Trophoblast cell (in vitro differentiated cells and primary cell): ENCODE data around the gene RCOR2.
A peak's percentile ranks its signal among the peaks of the same experiment; 100 is the strongest.

ENCODE experiments used
- DNase-seq, 2 donors: peaks; one replicate each; pipeline ENCODE4 v3.0.0-alpha.2; 2016
- H2AFZ ChIP-seq: 2 replicates; pipeline ENCODE4 v1.6.1; 2013; ENCODE audit warnings: low read length, moderate library complexity, mild to moderate bottlenecking; ENCODE audit not compliant: insufficient read depth, poor library complexity
- H2AK5ac ChIP-seq: 2 replicates; pipeline ENCODE4 v1.6.1; 2013; ENCODE audit warnings: mild to moderate bottlenecking, low read length
- H2BK120ac ChIP-seq: 2 replicates; pipeline ENCODE4 v1.6.1; 2013; ENCODE audit warnings: low read length, mild to moderate bottlenecking, moderate library complexity; ENCODE audit not compliant: insufficient read depth, poor library complexity
- H2BK12ac ChIP-seq: 2 replicates; pipeline ENCODE4 v1.6.1; 2013; ENCODE audit warnings: mild to moderate bottlenecking, low read length, moderate library complexity
- H2BK5ac ChIP-seq: 2 replicates; pipeline ENCODE4 v1.6.1; 2013; ENCODE audit warnings: low read length, low read depth, moderate library complexity, mild to moderate bottlenecking; ENCODE audit not compliant: poor library complexity
- H3K14ac ChIP-seq: 2 replicates; pipeline ENCODE4 v1.6.1; 2013; ENCODE audit warnings: mild to moderate bottlenecking, low read length
- H3K18ac ChIP-seq: 2 replicates; pipeline ENCODE4 v1.6.1; 2013; ENCODE audit warnings: mild to moderate bottlenecking, low read length
- H3K23ac ChIP-seq: 2 replicates; pipeline ENCODE4 v1.6.1; 2013; ENCODE audit warnings: low read length
- H3K27ac ChIP-seq: 2 replicates; pipeline ENCODE4 v1.5.1; 2013; ENCODE audit warnings: low read depth, mild to moderate bottlenecking, inconsistent platforms, low read length, moderate library complexity
- H3K27me3 ChIP-seq: 2 replicates; pipeline ENCODE4 v1.6.1; 2013; ENCODE audit warnings: inconsistent platforms, mild to moderate bottlenecking, low read length, moderate library complexity; ENCODE audit not compliant: insufficient read depth
- H3K36me3 ChIP-seq, 2 experiments: 1 replicate in 1 of 2; 2 replicates in 1 of 2; pipeline ENCODE4 v1.6.1; 2013; ENCODE audit warnings: low read length in 2 of 2, mild to moderate bottlenecking in 2 of 2, moderate library complexity in 1 of 2; ENCODE audit not compliant: insufficient read depth in 2 of 2, control insufficient read depth in 1 of 2
- H3K4ac ChIP-seq: 2 replicates; pipeline ENCODE4 v1.6.1; 2013; ENCODE audit warnings: low read depth, mild to moderate bottlenecking, low read length, moderate library complexity
- H3K4me1 ChIP-seq, 2 experiments: 1 replicate in 1 of 2; 2 replicates in 1 of 2; pipeline ENCODE4 v1.6.1; 2013; ENCODE audit warnings: low read length in 2 of 2, mild to moderate bottlenecking in 2 of 2, moderate library complexity in 1 of 2; ENCODE audit not compliant: insufficient read depth in 2 of 2, control insufficient read depth in 1 of 2
- H3K4me2 ChIP-seq: 2 replicates; pipeline ENCODE4 v1.6.1; 2013; ENCODE audit warnings: inconsistent platforms, mild to moderate bottlenecking, low read length, moderate library complexity
- H3K4me3 ChIP-seq: 2 replicates; pipeline ENCODE4 v1.5.1; 2013; ENCODE audit warnings: mild to moderate bottlenecking, low read depth, low read length, inconsistent platforms
- H3K79me1 ChIP-seq: one replicate; pipeline ENCODE4 v1.6.1; 2013; ENCODE audit warnings: low read length
- H3K79me2 ChIP-seq: 2 replicates; pipeline ENCODE4 v1.6.1; 2013; ENCODE audit warnings: low read length, mild to moderate bottlenecking; ENCODE audit not compliant: control insufficient read depth, insufficient read depth, poor library complexity
- H3K9ac ChIP-seq: 2 replicates; pipeline ENCODE4 v1.6.1; 2013; ENCODE audit warnings: mild to moderate bottlenecking, low read length
- H3K9me3 ChIP-seq: 2 replicates; pipeline ENCODE4 v1.6.1; 2013; ENCODE audit warnings: low read depth, mild to moderate bottlenecking, control low read depth, inconsistent platforms, low read length; ENCODE audit not compliant: insufficient read depth
- H4K12ac ChIP-seq: 2 replicates; pipeline ENCODE4 v1.6.1; 2013; ENCODE audit warnings: low read depth, mild to moderate bottlenecking, low read length, moderate library complexity
- H4K8ac ChIP-seq: 2 replicates; pipeline ENCODE4 v1.6.1; 2013; ENCODE audit warnings: low read depth, mild to moderate bottlenecking, low read length, moderate library complexity
- H4K91ac ChIP-seq: one replicate; pipeline ENCODE4 v1.6.1; 2013; ENCODE audit warnings: low read depth, mild to moderate bottlenecking, low read length, moderate library complexity
- WGBS: extraction: QIAGEN DNeasy Blood & Tissue Kit; methylation state at CpG from one replicate; pipeline ENCODE4 v1.1.7; 2013; ENCODE audit warnings: missing lambda C conversion rate; ENCODE audit not compliant: insufficient read length, insufficient coverage; ENCODE audit errors: extremely low coverage; 5-methylcytosine and 5-hydroxymethylcytosine counted together

RCOR2 gene

GRCh38 chr11:63870351-63871140 lies 46.4 kb downstream of the RCOR2 start:
- Histone ChIP-seq H3K9ac (no peak overlapping the region), H2BK5ac (no peak overlapping the region), H3K4me2 (no peak overlapping the region)

DNA sequence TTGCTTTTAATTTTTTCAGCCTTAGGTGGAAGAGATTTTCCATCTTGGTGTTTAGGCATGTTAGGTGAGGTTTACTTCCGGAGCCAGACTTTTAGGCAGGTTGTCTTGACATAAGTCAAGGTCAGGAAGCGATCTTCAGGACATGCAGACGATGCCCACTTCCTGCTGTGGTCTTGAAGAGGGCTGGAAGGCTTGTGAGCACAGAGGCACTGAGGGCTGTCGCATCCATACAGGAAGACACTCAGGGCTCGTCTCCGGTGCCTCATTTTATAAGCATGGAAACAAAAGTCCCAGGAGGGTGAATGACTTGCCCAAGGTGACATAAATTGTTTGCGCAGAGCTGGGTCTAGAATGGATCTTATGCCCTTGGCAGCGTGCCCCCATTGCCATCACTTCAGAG lies 47.3 kb downstream of the RCOR2 start:
- H3K18ac ChIP-seq, result no peak overlapping the region
- DNase-seq, result no peak
- no peak overlapping the region for H2AK5ac ChIP-seq
- no peak overlapping the region for H4K8ac ChIP-seq
- H2AFZ ChIP-seq, result no peak overlapping the region
- peaks cover 7 to 12% of the 10 kb centered on the region in 2 experiments for H3K36me3 ChIP-seq
- H3K4me1 ChIP-seq, result peaks cover 25 to 34% of the 10 kb centered on the region in 2 experiments
- H3K27ac ChIP-seq, result no peak overlapping the region
- H4K91ac ChIP-seq, result no peak overlapping the region
- H3K79me1 ChIP-seq, result peaks cover 3% of the 10 kb centered on the region
- H3K14ac ChIP-seq, result no peak overlapping the region
- H3K4ac ChIP-seq, result peak overlapping the region; percentile 35
- no peaks in the 10 kb centered on the region for H3K9me3 ChIP-seq
- no CpG with 5 or more reads among the region's 8 CpGs for whole genome bisulfite sequencing
- no peak overlapping the region for H3K9ac ChIP-seq
- H3K23ac ChIP-seq, result no peak overlapping the region
- peak overlapping the region; percentile 35 for H4K12ac ChIP-seq
- no peak overlapping the region for H2BK120ac ChIP-seq
- H2BK5ac ChIP-seq, result no peak overlapping the region
- no peak overlapping the region for H2BK12ac ChIP-seq
- H3K79me2 ChIP-seq, result peaks cover 20% of the 10 kb centered on the region
- H3K4me3 ChIP-seq, result no peak overlapping the region
- H3K4me2 ChIP-seq, result no peak overlapping the region
- no peaks in the 10 kb centered on the region for H3K27me3 ChIP-seq

More at GRCh38 chr11:63870351-63871140, 46.4 kb downstream of the RCOR2 start:
- H3K9me3 ChIP-seq, result no peaks in the 10 kb centered on the region
- H4K91ac ChIP-seq, result no peak overlapping the region
- no peak overlapping the region for H2BK12ac ChIP-seq
- peaks cover 22% of the 10 kb centered on the region for H3K79me2 ChIP-seq
- H3K4me3 ChIP-seq, result no peak overlapping the region
- no peaks in the 10 kb centered on the region for H3K27me3 ChIP-seq
- H3K27ac ChIP-seq, result no peak overlapping the region
- H2AK5ac ChIP-seq, result no peak overlapping the region
- no peak overlapping the region for H2AFZ ChIP-seq
- no peak overlapping the region for H4K12ac ChIP-seq
- no peak overlapping the region for H2BK120ac ChIP-seq
- peaks cover 25 to 34% of the 10 kb centered on the region in 2 experiments for H3K4me1 ChIP-seq
- no peak for DNase-seq
- H3K36me3 ChIP-seq, result peaks cover 6 to 8% of the 10 kb centered on the region in 2 experiments
- no peak overlapping the region for H4K8ac ChIP-seq
- no CpG with 5 or more reads among the region's 14 CpGs for WGBS
- H3K18ac ChIP-seq, result no peak overlapping the region
- H3K14ac ChIP-seq, result no peak overlapping the region
- no peak overlapping the region for H3K23ac ChIP-seq
- peaks cover 3% of the 10 kb centered on the region for H3K79me1 ChIP-seq
- H3K4ac ChIP-seq, result peak overlapping the region; percentile 49

DNA sequence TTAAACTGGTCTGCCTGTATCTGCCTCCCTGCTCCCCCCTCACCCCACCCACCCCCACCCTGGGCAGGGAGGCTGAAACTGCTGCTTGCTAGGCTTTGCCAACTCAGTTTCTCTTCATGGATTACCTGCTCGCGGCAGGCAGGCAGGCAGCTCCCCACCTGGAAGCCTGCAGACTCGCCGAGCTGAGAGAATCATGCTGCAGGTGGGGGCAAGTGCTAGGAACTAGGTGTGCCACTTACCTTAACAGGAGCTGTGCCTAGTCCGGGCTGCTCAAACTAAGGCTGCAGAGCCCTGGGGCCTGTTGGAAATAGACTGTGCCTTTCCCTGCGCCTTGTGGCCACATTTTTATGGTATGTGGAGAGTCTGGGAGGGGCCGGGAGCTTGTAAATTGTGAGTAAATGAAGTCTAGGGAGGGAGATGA lies 47.8 kb downstream of the RCOR2 start:
- H3K27me3 ChIP-seq, result no peaks in the 10 kb centered on the region
- no CpG with 5 or more reads among the region's 7 CpGs for WGBS

DNA sequence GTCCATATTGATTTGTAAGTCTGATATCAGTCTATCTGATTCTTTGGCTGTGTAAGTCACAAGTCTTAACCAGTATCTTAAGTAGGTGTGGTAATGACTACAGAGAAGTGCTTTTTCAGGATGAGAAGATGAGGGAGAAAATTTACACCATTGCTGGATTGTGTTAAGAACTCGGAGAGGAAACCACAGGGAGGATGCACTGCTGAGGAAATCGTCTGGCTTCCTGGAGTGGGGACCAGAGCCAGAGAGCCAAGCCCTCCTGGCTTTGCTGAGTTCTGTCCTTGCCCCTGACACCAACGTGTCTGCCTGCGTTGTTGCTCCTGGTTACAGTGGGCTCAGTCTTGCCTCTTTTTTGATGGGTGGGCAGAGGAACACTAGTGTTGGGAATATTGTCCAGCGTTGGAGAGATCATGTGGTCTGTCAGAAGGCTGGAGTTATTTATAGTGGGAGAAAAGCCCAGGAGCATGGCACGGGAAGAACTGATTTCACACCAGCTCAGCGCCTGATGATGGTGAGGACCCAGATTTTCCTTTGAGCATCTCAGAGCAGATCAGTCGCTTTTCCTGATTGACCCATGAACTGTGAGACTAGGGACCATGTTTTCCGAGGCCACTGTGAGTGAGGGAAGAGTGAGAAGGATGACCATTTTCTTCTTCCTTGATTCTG lies 48.4 kb downstream of the RCOR2 start:
- Histone ChIP-seq H2BK120ac (no peak overlapping the region), H3K79me1 (peaks cover 3% of the 10 kb centered on the region), H3K9me3 (no peaks in the 10 kb centered on the region), H3K23ac (no peak overlapping the region), H2BK12ac (no peak overlapping the region), H3K4ac (peak overlapping the region; percentile 88), H3K4me3 (no peak overlapping the region), H3K36me3 (peaks cover 10 to 12% of the 10 kb centered on the region in 2 experiments), H3K27ac (no peak overlapping the region), H3K4me2 (no peak overlapping the region), H3K4me1 (peaks cover 21 to 30% of the 10 kb centered on the region in 2 experiments), H3K27me3 (no peaks in the 10 kb centered on the region), H4K12ac (no peak overlapping the region), H3K79me2 (peaks cover 21% of the 10 kb centered on the region), H3K9ac (no peak overlapping the region), H3K14ac (no peak overlapping the region), H2AFZ (peak overlapping the region; percentile 50), H4K91ac (no peak overlapping the region), H2AK5ac (no peak overlapping the region), H3K18ac (peak overlapping the region; percentile 29), H2BK5ac (no peak overlapping the region), H4K8ac (no peak overlapping the region)
- no CpG with 5 or more reads among the region's 9 CpGs for WGBS
- DNase-seq, result no peak

More for the DNA sequence above, 47.8 kb downstream of the RCOR2 start:
- Histone ChIP-seq H2AFZ (no peak overlapping the region), H3K36me3 (peaks cover 10 to 12% of the 10 kb centered on the region in 2 experiments), H2BK12ac (no peak overlapping the region), H4K91ac (no peak overlapping the region), H2BK5ac (no peak overlapping the region), H3K9me3 (no peaks in the 10 kb centered on the region), H4K12ac (no peak overlapping the region), H3K4me1 (peaks cover 25 to 34% of the 10 kb centered on the region in 2 experiments), H3K4me2 (no peak overlapping the region), H3K18ac (peak overlapping the region; percentile 14), H3K27ac (no peak overlapping the region), H3K79me1 (peaks cover 3% of the 10 kb centered on the region), H3K79me2 (peaks cover 23% of the 10 kb centered on the region), H4K8ac (no peak overlapping the region), H3K4me3 (no peak overlapping the region), H2BK120ac (no peak overlapping the region), H3K14ac (no peak overlapping the region), H3K23ac (no peak overlapping the region), H2AK5ac (no peak overlapping the region), H3K4ac (peak overlapping the region; percentile 35), H3K9ac (no peak overlapping the region)
- peak; percentile 7 to 40 for DNase-seq
